Left lung (tissue), 10 donors: ENCODE results near the gene COA4. TPM values are rescaled to one million over a fixed set of nuclear protein-coding genes. Genes with fewer than 3 reads are reported as not detected.
"Not testable (repeated sequence)": the region's sequence is repeated elsewhere in the genome, so short reads cannot be mapped to it uniquely, and the experiment has no call there.

Source experiments
- ATAC-seq: fragments of 200-7000 bp; cut with Tn5 transposase; one replicate; pipeline ENCODE4 v1.9.1; 2020; ENCODE audit warnings: moderate library complexity
- DNase-seq, 4 donors: peaks; one replicate each; pipeline ENCODE4 v3.0.0-alpha.2; 2013 to 2020
- H3K27ac ChIP-seq, 2 donors: fragments of 200-600 bp; sonication (generic) in 1 of 2; one replicate each; pipeline versions ENCODE4 v1.5.0 to v1.8.0; 2020 to 2021
- H3K27me3 ChIP-seq, 2 donors: fragments of 200-600 bp; sonication (generic) in 1 of 2; one replicate each; pipeline versions ENCODE4 v1.5.0 to v1.8.0; 2020 to 2021
- H3K36me3 ChIP-seq, 2 donors: fragments of 200-600 bp; sonication (generic) in 1 of 2; one replicate each; pipeline versions ENCODE4 v1.5.0 to v1.8.0; 2020 to 2021
- H3K4me1 ChIP-seq, 2 donors: fragments of 200-600 bp; one replicate each; pipeline ENCODE4 v1.8.0; 2021
- H3K4me3 ChIP-seq, 2 donors: fragments of 200-600 bp; sonication (generic) in 1 of 2; one replicate each; pipeline versions ENCODE4 v1.5.0 to v1.8.0; 2020 to 2021; ENCODE audit warnings: mild to moderate bottlenecking in 1 of 2
- H3K9me3 ChIP-seq, 2 donors: fragments of 200-600 bp; sonication (generic) in 1 of 2; one replicate each; pipeline versions ENCODE4 v1.5.0 to v1.8.0; 2020 to 2021
- CTCF ChIP-seq, 2 donors: fragments of 200-600 bp; sonication (generic) in 1 of 2; IDR thresholded peaks; one replicate each; pipeline versions ENCODE4 v1.5.0 to v1.8.0; 2021; ENCODE audit warnings: antibody characterized with exemption in 2 of 2
- intact Hi-C, 2 donors: fragments of 100-400 bp; cut with DNase I; formaldehyde crosslinking; loops; one replicate each; pipeline versions ENCODE4 v1.11.2 to v1.14.2; 2022
- polyA plus RNA-seq, 6 donors: library from polyadenylated mRNA; unstranded; fragments of 120-200 nt; gene quantifications; one replicate each; pipeline ENCODE4 v1.2.1, GENCODE V29; 2013; ENCODE audit not compliant: insufficient read length in 6 of 6
- total RNA-seq, 2 donors: library from RNA; stranded (reverse); fragmentation: NEBNext Ultra II Directional; extraction: Animal tissue kit (Norgen Biotek cat#: 25700); gene quantifications; one replicate each; pipeline ENCODE4 v1.2.1, GENCODE V29; 2021
- donor health status: DM: no; HTN: yes; CAD: no.
- donor health status: DM: no; HTN: no; CAD: no.

COA4 gene
- total and polyA plus RNA-seq, 8 donors: 44.0 to 66.8 (median 54.5) TPM

GRCh38 chr11:73883856-73884255 lies 7.2 kb upstream of the COA4 start:
- DNase-seq: no peak
- H3K4me3 ChIP-seq: no peak overlapping the region
- no peaks in the 10 kb centered on the region for H3K9me3 ChIP-seq
- no peaks in the 10 kb centered on the region for H3K27me3 ChIP-seq
- no peak overlapping the region for H3K27ac ChIP-seq
- intact Hi-C loops: no loop called here
- TF ChIP-seq CTCF (IDR thresholded peaks at IDR 0.05): no peak
- no peak for ATAC-seq
- H3K36me3 ChIP-seq: peaks cover 0 to 10% of the 10 kb centered on the region in 2 donors
- H3K4me1 ChIP-seq: no peaks in the 10 kb centered on the region

- peaks cover 0 to 15% of the 10 kb centered on the region in 2 donors for H3K4me1 ChIP-seq
- H3K4me3 ChIP-seq, DNase-seq, H3K9me3 ChIP-seq, H3K36me3 ChIP-seq, intact Hi-C loops, ATAC-seq, H3K27me3 ChIP-seq, H3K27ac ChIP-seq: not testable (repeated sequence)
Observed at GRCh38 chr11:73880449-73880848, 3.8 kb upstream of the COA4 start.

- Histone ChIP-seq H3K4me3 (no peak overlapping the region), H3K4me1 (peaks cover 0 to 24% of the 10 kb centered on the region in 2 donors), H3K27ac (no peak overlapping the region), H3K9me3 (no peaks in the 10 kb centered on the region), H3K27me3 (no peaks in the 10 kb centered on the region), H3K36me3 (peaks cover 0 to 8% of the 10 kb centered on the region in 2 donors)
- no peak for DNase-seq
- intact Hi-C loops: no loop called here
- no peak for TF ChIP-seq CTCF (IDR thresholded peaks at IDR 0.05)
- ATAC-seq: no peak
Observed at GRCh38 chr11:73878771-73879170, 2.1 kb upstream of the COA4 start.

GRCh38 chr11:73875840-73876239 lies 806 bp downstream of the COA4 start:
- intact Hi-C loops: no loop called here
- no peaks in the 10 kb centered on the region for H3K9me3 ChIP-seq
- peak overlapping the region; percentile 70 to 84 for H3K27ac ChIP-seq
- no peak for DNase-seq
- H3K36me3 ChIP-seq: peaks cover 0 to 36% of the 10 kb centered on the region in 2 donors
- no peaks in the 10 kb centered on the region for H3K27me3 ChIP-seq
- no peak for TF ChIP-seq CTCF (IDR thresholded peaks at IDR 0.05)
- H3K4me3 ChIP-seq: peak overlapping the region; percentile 60 to 66
- no peak for ATAC-seq
- peaks cover 0 to 24% of the 10 kb centered on the region in 2 donors for H3K4me1 ChIP-seq

GRCh38 chr11:73875380-73875779 lies 1.3 kb downstream of the COA4 start:
- Histone ChIP-seq H3K27me3 (no peaks in the 10 kb centered on the region), H3K4me1 (peaks cover 0 to 24% of the 10 kb centered on the region in 2 donors), H3K36me3 (peaks cover 0 to 36% of the 10 kb centered on the region in 2 donors), H3K27ac (peak overlapping the region in 1 of 2 donors; percentile 84), H3K4me3 (peak overlapping the region in 1 of 2 donors; percentile 66), H3K9me3 (no peaks in the 10 kb centered on the region)
- intact Hi-C loops: no loop called here
- no peak for TF ChIP-seq CTCF (IDR thresholded peaks at IDR 0.05)
- ATAC-seq (no peak), DNase-seq (no peak)

- intact Hi-C loops: no loop called here
- peaks cover 0 to 24% of the 10 kb centered on the region in 2 donors for H3K4me1 ChIP-seq
- DNase-seq (no peak), ATAC-seq (no peak)
- no peak overlapping the region for H3K27ac ChIP-seq
- no peaks in the 10 kb centered on the region for H3K27me3 ChIP-seq
- H3K36me3 ChIP-seq: peaks cover 0 to 42% of the 10 kb centered on the region in 2 donors
- H3K4me3 ChIP-seq: no peak overlapping the region
- TF ChIP-seq CTCF (IDR thresholded peaks at IDR 0.05): no peak
- no peaks in the 10 kb centered on the region for H3K9me3 ChIP-seq
Observed at GRCh38 chr11:73872749-73873357, 3.8 kb downstream of the COA4 start.
